Adrenal gland (tissue), 19 donors: Measurements from ENCODE around the gene PDPN. TPM values are rescaled to one million over a fixed set of nuclear protein-coding genes. Genes with fewer than 3 reads are reported as not detected.

Source experiments
- DNase-seq, 7 donors: peaks; one replicate each; pipeline ENCODE4 v3.0.0-alpha.2; 2019 to 2020
- H3K27ac ChIP-seq, 5 donors: fragments of 200-600 bp; sonication (generic) in 4 of 5; 1 replicate in 3 of 5; 2 replicates in 2 of 5; pipeline versions ENCODE4 v1.5.1 to v1.8.0; 2016 to 2020; ENCODE audit warnings: mild to moderate bottlenecking in 1 of 5
- H3K27me3 ChIP-seq: fragments of 200-600 bp; 2 replicates; pipeline ENCODE4 v1.8.0; 2021
- H3K36me3 ChIP-seq, 2 donors: fragments of 200-600 bp; replicated peaks in 1 of 2; 1 replicate in 1 of 2; 2 replicates in 1 of 2; pipeline versions ENCODE4 v1.5.1 to v1.8.0; 2018 to 2022
- H3K4me1 ChIP-seq, 2 donors: fragments of 200-600 bp; replicated peaks in 1 of 2; 1 replicate in 1 of 2; 2 replicates in 1 of 2; pipeline versions ENCODE4 v1.5.1 to v1.8.0; 2018 to 2021
- H3K4me3 ChIP-seq, 4 donors: fragments of 200-600 bp; sonication (generic) in 3 of 4; one replicate each; pipeline ENCODE4 v1.5.1; 2016 to 2018
- H3K9me3 ChIP-seq, 3 donors: fragments of 200-600 bp; sonication (generic) in 1 of 3; replicated peaks in 1 of 3; 1 replicate in 2 of 3; 2 replicates in 1 of 3; pipeline versions ENCODE4 v1.5.1 to v1.8.0; 2016 to 2021
- POLR2A ChIP-seq, 2 donors: fragments of 450-650 bp; IDR thresholded peaks; one replicate each; pipeline ENCODE4 v1.6.1; 2017; ENCODE audit warnings: antibody characterized with exemption in 2 of 2, mild to moderate bottlenecking in 2 of 2, moderate library complexity in 1 of 2
- WGBS, 4 donors: extraction: QIAGEN DNeasy Blood & Tissue Kit in 2 of 4; methylation state at CpG; one replicate each; pipeline versions ENCODE4 v1.1.5 to v1.1.7; 2013 to 2017; 5-methylcytosine and 5-hydroxymethylcytosine counted together
- intact Hi-C, 2 donors: fragments of 100-400 bp; cut with DNase I; formaldehyde crosslinking; loops; one replicate each; pipeline versions ENCODE4 v1.14.1 to v1.15.0; 2022 to 2023
- long read RNA-seq, 10 donors: library from polyadenylated mRNA in 3 of 10; unstranded in 2 of 10; stranded (forward) in 1 of 10; transcript quantifications; one replicate each; pipeline ENCODE4 v2.0.0 and lab custom pipeline, GENCODE V29; 2021 to 2026
- polyA plus RNA-seq, 3 donors: library from polyadenylated mRNA; stranded (reverse); fragments of 200-250 nt in 2 of 3; fragments of 350-450 nt in 1 of 3; fragmentation: Illumina TruSeq in 1 of 3; extraction: RNeasy Lipid Tissue Mini Kit (QIAGEN cat#74804) in 1 of 3; gene quantifications; one replicate each; pipeline ENCODE4 v1.2.3, GENCODE V29; 2013 to 2014
- total RNA-seq, 9 donors: library from RNA; depleted of rRNA in 4 of 9; stranded (reverse); fragments of >200 nt in 4 of 9; fragments of 120-200 nt in 1 of 9; fragmentation: NEBNext Ultra II Directional in 1 of 9; extraction: Animal tissue kit (Norgen Biotek cat#: 25700) in 1 of 9; gene quantifications; one replicate each; pipeline versions ENCODE4 v1.1.0 to v1.2.4, GENCODE V29; 2013 to 2023
- TF ChIP-seq, protein P1 (sequence below), 6 experiments: fragments of 450-650 bp in 4 of 6; fragments of 200-600 bp in 2 of 6; sonication (generic) in 1 of 6; IDR thresholded peaks; 1 replicate in 5 of 6; 2 replicates in 1 of 6; pipeline versions ENCODE4 v1.5.1 to v1.8.0; 2016 to 2021; ENCODE audit warnings: antibody characterized with exemption in 6 of 6, mild to moderate bottlenecking in 2 of 6, moderate library complexity in 1 of 6
- donor health status: healthy with polysubstance abuse.
- donor health status: Bipolar disorder and iron deficiency.
- donor health status: DM: yes; HTN: yes; CAD: no.
- donor health status: DM: no; HTN: no; CAD: no.
- donor health status: DM: no; HTN: no; CAD: no.
- donor health status: DM: yes; HTN: yes; CAD: no.

PDPN gene, protein sequence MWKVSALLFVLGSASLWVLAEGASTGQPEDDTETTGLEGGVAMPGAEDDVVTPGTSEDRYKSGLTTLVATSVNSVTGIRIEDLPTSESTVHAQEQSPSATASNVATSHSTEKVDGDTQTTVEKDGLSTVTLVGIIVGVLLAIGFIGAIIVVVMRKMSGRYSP
- total RNA-seq (10 to 100 TPM in 3 of 9 donors, 1 to 10 TPM in 6; 1.2 to 13.8 (median 5.8) TPM), polyA plus RNA-seq (1 to 10 TPM; 1.5 to 7.9 (median 4.1) TPM)
- long read RNA-seq, donor 1, partial matches to known transcripts = 0 of 3 reads
- long read RNA-seq, donor 1, other reads (novel, unspliced or antisense) = 0 of 3 reads
- long read RNA-seq, donor 2, partial matches to known transcripts = 0 of 1 reads
- long read RNA-seq, donor 2, other reads (novel, unspliced or antisense) = 0 of 1 reads
- long read RNA-seq, donor 3, partial matches to known transcripts = 0 of 1 reads
- long read RNA-seq, donor 3, other reads (novel, unspliced or antisense) = 0 of 1 reads
- long read RNA-seq, donor 4 = 0 reads
- long read RNA-seq, donor 5, partial matches to known transcripts = 0 of 5 reads
- long read RNA-seq, donor 5, other reads (novel, unspliced or antisense) = 1 of 5 reads
- long read RNA-seq, donor 6, partial matches to known transcripts = 0 of 1 reads
- long read RNA-seq, donor 6, other reads (novel, unspliced or antisense) = 1 of 1 reads
- long read RNA-seq, donor 7, partial matches to known transcripts = 0 of 1 reads
- long read RNA-seq, donor 7, other reads (novel, unspliced or antisense) = 0 of 1 reads
- long read RNA-seq, donor 8, partial matches to known transcripts = 0 of 2 reads
- long read RNA-seq, donor 8, other reads (novel, unspliced or antisense) = 0 of 2 reads
- long read RNA-seq, donor 9, partial matches to known transcripts = 0 of 2 reads
- long read RNA-seq, donor 9, other reads (novel, unspliced or antisense) = 0 of 2 reads
- long read RNA-seq, donor 10, partial matches to known transcripts = 0 of 2 reads
- long read RNA-seq, donor 10, other reads (novel, unspliced or antisense) = 0 of 2 reads

DNA sequence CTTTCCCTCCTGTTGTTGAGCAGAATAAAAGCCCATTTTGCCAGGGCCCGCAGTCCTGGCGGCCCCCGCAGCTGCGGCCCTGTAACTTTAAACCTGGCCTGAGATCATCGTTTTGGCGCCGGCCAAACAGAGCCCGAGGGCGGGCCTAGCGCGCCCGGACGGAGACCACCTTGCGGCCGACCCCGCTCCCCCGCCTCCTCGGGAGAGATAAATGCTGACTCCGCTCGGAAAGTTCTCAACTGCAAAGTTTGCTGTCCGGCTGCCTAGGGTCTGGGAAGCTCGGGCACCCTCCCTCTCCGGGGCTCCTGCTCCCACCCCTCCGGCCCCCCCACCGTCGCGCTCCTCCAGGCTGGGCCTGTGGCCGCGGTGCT is at the start of gene PDPN:
TSS of gene PDPN (plus strand) at position 238 of the 371 bp plus-strand sequence. CDS start 202 bp downstream, outside the sequence.
- H3K4me1 ChIP-seq = peaks cover 0 to 4% of the 10 kb centered on the region in 2 donors
- WGBS, 4 donors = 1 to 5% (median 4%) methylated on average over 8 to 29 of the region's 29 CpGs
- TF ChIP-seq, protein P1, sequence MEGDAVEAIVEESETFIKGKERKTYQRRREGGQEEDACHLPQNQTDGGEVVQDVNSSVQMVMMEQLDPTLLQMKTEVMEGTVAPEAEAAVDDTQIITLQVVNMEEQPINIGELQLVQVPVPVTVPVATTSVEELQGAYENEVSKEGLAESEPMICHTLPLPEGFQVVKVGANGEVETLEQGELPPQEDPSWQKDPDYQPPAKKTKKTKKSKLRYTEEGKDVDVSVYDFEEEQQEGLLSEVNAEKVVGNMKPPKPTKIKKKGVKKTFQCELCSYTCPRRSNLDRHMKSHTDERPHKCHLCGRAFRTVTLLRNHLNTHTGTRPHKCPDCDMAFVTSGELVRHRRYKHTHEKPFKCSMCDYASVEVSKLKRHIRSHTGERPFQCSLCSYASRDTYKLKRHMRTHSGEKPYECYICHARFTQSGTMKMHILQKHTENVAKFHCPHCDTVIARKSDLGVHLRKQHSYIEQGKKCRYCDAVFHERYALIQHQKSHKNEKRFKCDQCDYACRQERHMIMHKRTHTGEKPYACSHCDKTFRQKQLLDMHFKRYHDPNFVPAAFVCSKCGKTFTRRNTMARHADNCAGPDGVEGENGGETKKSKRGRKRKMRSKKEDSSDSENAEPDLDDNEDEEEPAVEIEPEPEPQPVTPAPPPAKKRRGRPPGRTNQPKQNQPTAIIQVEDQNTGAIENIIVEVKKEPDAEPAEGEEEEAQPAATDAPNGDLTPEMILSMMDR (IDR thresholded peaks at IDR 0.05) = no peak
- no peak for TF ChIP-seq POLR2A (IDR thresholded peaks at IDR 0.05)
- H3K27ac ChIP-seq = peak within 1 kb of the TSS in 2 of 5 donors; percentile 17 to 58
- peak in 2 of 7 donors; percentile 13 to 16 for DNase-seq
- H3K27me3 ChIP-seq = peaks cover 32% of the 10 kb centered on the region
- no peaks in the 10 kb centered on the region for H3K9me3 ChIP-seq
- intact Hi-C loops = no loop called here
- H3K36me3 ChIP-seq = no peaks in the 10 kb centered on the region
- peak within 1 kb of the TSS in 1 of 4 donors; percentile 43 for H3K4me3 ChIP-seq

DNA sequence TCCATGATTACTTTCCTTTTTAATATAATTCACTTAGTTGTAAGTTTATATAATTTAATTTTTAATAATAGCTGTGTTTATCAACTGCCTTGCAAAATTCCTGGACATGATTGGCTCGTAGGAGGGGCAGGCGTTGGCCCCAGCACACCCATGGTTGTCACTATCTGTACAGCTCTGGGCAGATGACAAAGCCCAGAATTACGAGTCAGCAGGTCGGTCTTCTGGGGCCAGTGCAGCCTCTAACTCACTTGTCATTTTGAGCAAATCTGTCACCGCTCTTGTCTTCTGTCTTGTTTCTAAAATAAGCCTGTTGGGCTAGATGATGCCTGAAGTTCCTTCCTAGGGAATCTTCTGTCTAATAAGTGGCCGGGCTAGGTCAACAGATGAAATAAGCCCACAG is 48.4 kb upstream of the PDPN start:
- DNase-seq = no peak
- 78 to 82% (median 81%) methylated on average over 6 of the region's 6 CpGs for WGBS, 4 donors
- Histone ChIP-seq H3K4me3 (no peak overlapping the region), H3K27me3 (no peaks in the 10 kb centered on the region), H3K9me3 (no peaks in the 10 kb centered on the region), H3K27ac (no peak overlapping the region), H3K36me3 (no peaks in the 10 kb centered on the region), H3K4me1 (no peaks in the 10 kb centered on the region)
- TF ChIP-seq, protein P1 (IDR thresholded peaks at IDR 0.05) = no peak
- no peak for TF ChIP-seq POLR2A (IDR thresholded peaks at IDR 0.05)
- intact Hi-C loops = no loop called here

DNA sequence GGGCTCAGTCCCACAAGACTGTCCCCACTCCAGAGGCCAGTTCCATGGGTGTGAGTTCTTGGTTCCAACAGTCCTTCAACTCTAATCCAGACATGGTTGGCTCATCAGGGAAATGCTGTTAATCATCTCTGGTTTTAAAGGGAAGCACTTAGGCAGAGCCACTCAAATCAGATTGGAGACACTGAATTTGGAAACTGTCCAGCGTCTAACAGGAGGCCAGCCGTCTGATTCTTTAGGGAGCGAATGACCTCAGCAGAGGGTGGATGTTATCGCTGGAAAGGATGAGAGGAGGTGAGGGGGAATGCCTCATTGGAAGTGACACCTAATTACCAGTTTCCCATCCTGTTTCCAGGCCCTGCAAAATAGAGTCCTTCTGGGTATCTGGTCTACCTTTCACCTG is 47.1 kb upstream of the PDPN start:
- 52 to 65% (median 57%) methylated on average over 4 of the region's 4 CpGs for WGBS, 4 donors
- TF ChIP-seq, protein P1 (IDR thresholded peaks at IDR 0.05) = no peak
- no peak for TF ChIP-seq POLR2A (IDR thresholded peaks at IDR 0.05)
- intact Hi-C loops = no loop called here
- H3K36me3 ChIP-seq = no peaks in the 10 kb centered on the region
- H3K9me3 ChIP-seq = no peaks in the 10 kb centered on the region
- H3K4me1 ChIP-seq = peaks cover 0 to 4% of the 10 kb centered on the region in 2 donors
- no peaks in the 10 kb centered on the region for H3K27me3 ChIP-seq
- no peak overlapping the region for H3K4me3 ChIP-seq
- no peak overlapping the region for H3K27ac ChIP-seq
- no peak for DNase-seq

DNA sequence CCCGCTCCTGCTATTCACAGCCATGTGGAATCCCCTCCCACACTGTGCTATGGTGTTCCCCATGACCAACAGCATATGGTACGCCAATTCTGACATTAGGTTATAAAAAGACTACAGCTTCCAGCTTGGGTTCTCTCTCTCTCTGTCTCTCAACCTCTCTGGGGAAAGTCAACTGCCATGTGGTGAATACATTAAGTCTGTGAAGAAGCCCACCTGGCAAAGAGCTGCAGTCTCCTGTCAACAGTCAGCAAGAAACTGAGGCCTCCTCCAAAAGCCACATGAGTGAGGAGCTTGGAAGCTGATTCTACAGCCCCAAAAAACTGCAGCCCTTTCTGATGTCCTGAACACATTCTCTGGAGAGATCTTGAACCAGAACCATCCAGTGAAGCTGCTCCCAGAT is 44.8 kb upstream of the PDPN start:
- Histone ChIP-seq H3K4me3 (no peak overlapping the region), H3K36me3 (no peaks in the 10 kb centered on the region), H3K4me1 (peaks cover 3 to 10% of the 10 kb centered on the region in 2 donors), H3K27me3 (no peaks in the 10 kb centered on the region), H3K27ac (no peak overlapping the region), H3K9me3 (no peaks in the 10 kb centered on the region)
- WGBS, 4 donors = 92 to 100% (median 94%) methylated on average over 2 of the region's 2 CpGs
- intact Hi-C loops = no loop called here
- no peak for DNase-seq
- no peak for TF ChIP-seq POLR2A (IDR thresholded peaks at IDR 0.05)
- TF ChIP-seq, protein P1 (IDR thresholded peaks at IDR 0.05) = no peak
